HG03457 (cell line): ENCODE results near the gene ACTR3C.
"Not testable (repeated sequence)": the region's sequence is repeated elsewhere in the genome, so short reads cannot be mapped to it uniquely, and the experiment has no call there.

Experiments
- ATAC-seq: cut with Tn5 transposase; IDR thresholded peaks from one replicate; pipeline ENCODE4 v1.9.1; 2021; ENCODE audit warnings: moderate number of reproducible peaks; ENCODE audit not compliant: unreplicated experiment

ACTR3C gene

GRCh38 chr7:150285849-150286754 is 37.2 kb downstream of the ACTR3C start:
- ATAC-seq = not testable (repeated sequence)

- ATAC-seq = not testable (repeated sequence)
Measured at GRCh38 chr7:150283608-150284007, 39.7 kb downstream of the ACTR3C start.

- ATAC-seq = not testable (repeated sequence)
Measured at GRCh38 chr7:150283111-150283510, 40.2 kb downstream of the ACTR3C start.

GRCh38 chr7:150281681-150282403 is 41.5 kb downstream of the ACTR3C start:
- ATAC-seq = not testable (repeated sequence)

- not testable (repeated sequence) for ATAC-seq
Measured at GRCh38 chr7:150278383-150278782, 45.0 kb downstream of the ACTR3C start.

GRCh38 chr7:150276132-150276695 is 47.1 kb downstream of the ACTR3C start:
- not testable (repeated sequence) for ATAC-seq

- not testable (repeated sequence) for ATAC-seq
Measured at GRCh38 chr7:150271898-150272297, 51.4 kb downstream of the ACTR3C start.

GRCh38 chr7:150270101-150270824 is 53.1 kb downstream of the ACTR3C start:
- not testable (repeated sequence) for ATAC-seq

GRCh38 chr7:150268798-150269197 is 54.5 kb downstream of the ACTR3C start:
- not testable (repeated sequence) for ATAC-seq

- ATAC-seq = not testable (repeated sequence)
Measured at GRCh38 chr7:150268287-150268686, 55.1 kb downstream of the ACTR3C start.

GRCh38 chr7:150266953-150267665 is 56.2 kb downstream of the ACTR3C start:
- not testable (repeated sequence) for ATAC-seq

GRCh38 chr7:150262656-150263055 is 60.7 kb downstream of the ACTR3C start:
- not testable (repeated sequence) for ATAC-seq

GRCh38 chr7:150247745-150248144 is 75.6 kb downstream of the ACTR3C start:
- not testable (repeated sequence) for ATAC-seq

- ATAC-seq = not testable (repeated sequence)
Measured at GRCh38 chr7:150245208-150245607, 78.1 kb downstream of the ACTR3C start.

GRCh38 chr7:150242935-150243334 is 80.4 kb downstream of the ACTR3C start:
- not testable (repeated sequence) for ATAC-seq

- ATAC-seq = not testable (repeated sequence)
Measured at GRCh38 chr7:150225444-150225843, 97.9 kb downstream of the ACTR3C start.

- ATAC-seq = not testable (repeated sequence)
Measured at GRCh38 chr7:150222083-150222972, 101.0 kb downstream of the ACTR3C start.

GRCh38 chr7:150220673-150221181 is 102.6 kb downstream of the ACTR3C start:
- ATAC-seq = not testable (repeated sequence)
